ENCODE measurements around the gene SLC24A3.

Gene SLC24A3

DNA sequence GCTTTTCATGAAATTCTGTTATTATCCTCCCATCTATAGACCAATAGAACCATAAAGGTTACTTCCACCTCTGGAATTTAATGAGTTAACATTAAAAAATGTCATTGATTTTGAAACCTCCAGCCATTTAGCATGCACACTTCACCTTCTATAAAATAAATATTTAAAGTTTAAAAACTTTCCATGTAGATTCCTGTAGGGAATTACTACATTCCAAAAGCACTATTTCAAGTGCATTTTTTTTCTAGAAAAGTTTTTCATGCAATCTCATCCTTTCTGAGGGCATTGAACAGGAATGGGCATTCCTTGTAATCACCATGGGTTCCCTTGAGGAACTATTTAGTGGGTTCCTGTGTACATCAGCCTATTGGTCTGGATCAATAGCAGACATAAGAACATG, 291.8 kb downstream of the SLC24A3 start:
- Mint-ChIP-seq H3K4me3 (no peak overlapping the region), H3K9me3 (no peaks in the 10 kb centered on the region), H3K36me3 (ENCODE audit: low read depth) (no peaks in the 10 kb centered on the region), H3K27me3 (ENCODE audit: low read depth) (no peaks in the 10 kb centered on the region), H3K4me1 (peaks cover 41% of the 10 kb centered on the region), H3K27ac (no peak overlapping the region)
- TF ChIP-seq, protein P1, sequence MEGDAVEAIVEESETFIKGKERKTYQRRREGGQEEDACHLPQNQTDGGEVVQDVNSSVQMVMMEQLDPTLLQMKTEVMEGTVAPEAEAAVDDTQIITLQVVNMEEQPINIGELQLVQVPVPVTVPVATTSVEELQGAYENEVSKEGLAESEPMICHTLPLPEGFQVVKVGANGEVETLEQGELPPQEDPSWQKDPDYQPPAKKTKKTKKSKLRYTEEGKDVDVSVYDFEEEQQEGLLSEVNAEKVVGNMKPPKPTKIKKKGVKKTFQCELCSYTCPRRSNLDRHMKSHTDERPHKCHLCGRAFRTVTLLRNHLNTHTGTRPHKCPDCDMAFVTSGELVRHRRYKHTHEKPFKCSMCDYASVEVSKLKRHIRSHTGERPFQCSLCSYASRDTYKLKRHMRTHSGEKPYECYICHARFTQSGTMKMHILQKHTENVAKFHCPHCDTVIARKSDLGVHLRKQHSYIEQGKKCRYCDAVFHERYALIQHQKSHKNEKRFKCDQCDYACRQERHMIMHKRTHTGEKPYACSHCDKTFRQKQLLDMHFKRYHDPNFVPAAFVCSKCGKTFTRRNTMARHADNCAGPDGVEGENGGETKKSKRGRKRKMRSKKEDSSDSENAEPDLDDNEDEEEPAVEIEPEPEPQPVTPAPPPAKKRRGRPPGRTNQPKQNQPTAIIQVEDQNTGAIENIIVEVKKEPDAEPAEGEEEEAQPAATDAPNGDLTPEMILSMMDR (IDR thresholded peaks at IDR 0.05; ENCODE audit: unreplicated experiment in 3 of 3): no peak

DNA sequence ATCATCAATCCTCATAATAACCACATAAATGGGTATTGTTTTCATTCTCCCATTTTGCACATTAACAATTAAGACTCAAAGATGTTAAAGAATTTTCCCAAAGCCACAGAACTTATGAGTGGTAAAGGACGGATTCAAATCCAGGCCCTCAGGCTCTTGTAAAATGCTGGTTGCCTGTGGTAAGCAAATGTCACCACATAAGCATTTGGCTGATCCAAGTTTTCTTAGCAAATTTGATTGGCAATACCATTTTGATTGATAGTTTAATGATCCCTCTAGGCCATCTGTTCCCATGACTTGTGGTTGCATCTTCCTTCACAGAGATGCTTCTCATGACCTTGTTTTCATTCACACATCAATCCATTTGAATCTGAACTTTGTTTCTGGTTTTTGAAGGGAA, 293.6 kb downstream of the SLC24A3 start:
- H3K4me3 Mint-ChIP-seq: no peak overlapping the region
- TF ChIP-seq, protein P1 (IDR thresholded peaks at IDR 0.05; ENCODE audit: unreplicated experiment in 3 of 3): no peak
- H3K27ac Mint-ChIP-seq: no peak overlapping the region

DNA sequence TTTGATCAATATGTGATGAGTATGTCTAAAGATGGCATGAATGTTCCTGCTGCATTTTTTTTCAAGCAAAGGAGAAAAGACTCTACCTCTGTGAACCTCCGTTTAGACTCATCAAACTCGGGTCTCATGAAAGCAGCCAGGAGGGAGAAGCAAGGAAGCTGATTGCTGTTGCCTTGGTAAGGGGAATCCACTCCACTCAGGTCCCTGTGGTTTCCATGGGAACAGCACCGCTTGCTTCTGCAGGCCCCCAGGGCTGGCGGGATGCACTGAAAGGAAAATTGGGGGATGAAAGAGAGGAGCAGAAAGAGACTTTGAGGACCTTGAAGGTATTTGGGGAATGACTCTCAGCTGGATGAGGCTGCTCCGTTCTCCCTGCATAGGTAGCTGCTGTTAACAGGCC, 296.0 kb downstream of the SLC24A3 start:
- H3K9me3 Mint-ChIP-seq: no peaks in the 10 kb centered on the region

More for the DNA sequence above, 293.6 kb downstream of the SLC24A3 start:
- H3K4me1 Mint-ChIP-seq: peaks cover 40% of the 10 kb centered on the region
- no peaks in the 10 kb centered on the region for H3K9me3 Mint-ChIP-seq
- no peaks in the 10 kb centered on the region for H3K27me3 Mint-ChIP-seq (ENCODE audit: low read depth)
- no peaks in the 10 kb centered on the region for H3K36me3 Mint-ChIP-seq (ENCODE audit: low read depth)

DNA sequence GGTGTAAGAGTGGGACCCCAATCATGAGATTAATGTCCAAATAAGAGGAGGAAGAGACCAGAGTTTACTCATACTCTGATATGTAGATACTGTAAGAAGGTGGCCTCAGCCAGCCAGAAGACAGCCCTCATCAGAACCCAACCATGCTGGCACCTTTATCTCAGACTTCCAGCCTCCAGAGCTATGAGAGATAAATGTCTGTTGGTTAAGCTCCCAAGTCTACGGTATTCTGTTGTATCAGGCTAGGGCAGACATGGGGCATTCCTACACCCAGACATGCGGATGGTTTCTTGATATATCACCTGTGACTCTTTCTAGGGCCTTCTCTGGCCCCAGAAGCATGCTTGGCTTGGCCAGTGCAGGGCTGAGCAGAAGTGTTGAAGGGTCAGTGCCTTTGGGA, 298.2 kb downstream of the SLC24A3 start:
- Mint-ChIP-seq H3K4me3 (no peak overlapping the region), H3K27me3 (ENCODE audit: low read depth) (no peaks in the 10 kb centered on the region), H3K36me3 (ENCODE audit: low read depth) (no peaks in the 10 kb centered on the region), H3K9me3 (no peaks in the 10 kb centered on the region), H3K4me1 (peaks cover 21% of the 10 kb centered on the region), H3K27ac (no peak overlapping the region)
- TF ChIP-seq, protein P1 (IDR thresholded peaks at IDR 0.05; ENCODE audit: unreplicated experiment in 3 of 3): no peak

More for the DNA sequence above, 296.0 kb downstream of the SLC24A3 start:
- Mint-ChIP-seq H3K27ac (peak overlapping the region in 1 of 3 experiments; percentile 18), H3K4me3 (no peak overlapping the region), H3K27me3 (ENCODE audit: low read depth) (no peaks in the 10 kb centered on the region), H3K4me1 (peaks cover 26% of the 10 kb centered on the region), H3K36me3 (ENCODE audit: low read depth) (no peaks in the 10 kb centered on the region)
- TF ChIP-seq, protein P1 (IDR thresholded peaks at IDR 0.05; ENCODE audit: unreplicated experiment in 3 of 3): no peak

DNA sequence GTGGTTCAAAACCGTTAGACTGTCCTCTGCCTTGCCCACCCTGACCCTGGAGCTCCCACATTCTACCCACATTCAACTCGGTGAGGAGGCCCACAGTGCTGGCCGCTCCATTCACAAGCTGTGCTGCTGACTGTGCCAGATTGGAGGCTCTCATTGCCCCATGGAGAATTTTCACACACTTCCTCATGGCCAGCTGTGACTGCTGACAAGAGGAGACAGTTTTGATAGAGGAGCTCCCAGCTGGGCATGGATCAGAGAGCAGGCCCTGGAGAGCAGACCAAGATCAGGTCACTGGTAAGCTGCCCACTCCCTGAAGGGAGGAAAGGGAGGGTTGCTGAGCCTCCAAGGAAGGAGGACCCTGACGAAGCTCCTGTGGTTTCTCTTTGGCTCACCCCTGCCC, 299.5 kb downstream of the SLC24A3 start:
- TF ChIP-seq, protein P1 (IDR thresholded peaks at IDR 0.05; ENCODE audit: unreplicated experiment in 3 of 3): no peak
- H3K9me3 Mint-ChIP-seq: no peaks in the 10 kb centered on the region
- no peak overlapping the region for H3K4me3 Mint-ChIP-seq
- H3K36me3 Mint-ChIP-seq (ENCODE audit: low read depth): no peaks in the 10 kb centered on the region
- H3K27ac Mint-ChIP-seq: no peak overlapping the region
- H3K27me3 Mint-ChIP-seq (ENCODE audit: low read depth): no peaks in the 10 kb centered on the region
- peaks cover 21% of the 10 kb centered on the region for H3K4me1 Mint-ChIP-seq

DNA sequence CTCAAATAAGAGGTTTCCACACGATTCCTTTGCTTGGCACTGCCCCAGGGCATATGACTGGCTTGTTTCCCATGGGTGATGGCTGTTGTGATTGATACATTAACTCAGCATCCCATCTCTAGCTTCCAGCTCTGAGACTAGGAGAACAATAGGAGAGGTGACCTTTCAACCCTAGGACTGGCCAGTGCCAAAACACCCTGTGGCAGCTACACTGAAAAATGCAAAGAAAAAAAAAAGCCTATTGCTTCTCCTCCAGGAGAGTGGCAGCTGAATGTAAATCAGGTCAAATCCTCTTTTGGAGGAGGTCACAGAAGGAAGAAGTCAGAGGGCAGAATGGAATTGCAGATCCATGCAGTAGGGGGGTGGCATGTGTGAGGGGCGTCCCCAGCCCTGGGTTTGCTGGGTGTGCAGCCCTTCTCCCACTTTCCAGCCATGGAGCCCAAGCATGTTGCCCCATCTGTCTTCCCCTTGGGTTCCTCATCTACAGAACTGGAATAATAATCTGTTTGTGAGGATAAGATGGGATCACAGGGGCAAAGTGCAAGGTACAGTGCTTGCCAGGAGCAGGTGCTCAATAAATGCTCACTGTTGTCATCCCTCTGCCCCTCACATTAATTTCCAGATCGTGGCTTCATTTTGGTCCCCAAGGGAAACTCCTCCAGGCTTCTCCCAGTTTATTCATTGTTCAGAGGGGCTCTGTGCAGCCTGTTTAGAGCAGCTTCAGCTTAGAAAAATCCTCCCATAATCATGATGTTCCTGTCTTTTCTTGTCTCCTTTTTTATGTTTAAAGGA, 300.6 kb downstream of the SLC24A3 start:
- Mint-ChIP-seq H3K9me3 (no peaks in the 10 kb centered on the region), H3K27ac (no peak overlapping the region), H3K36me3 (ENCODE audit: low read depth) (no peaks in the 10 kb centered on the region), H3K4me1 (peaks cover 17% of the 10 kb centered on the region), H3K27me3 (ENCODE audit: low read depth) (no peaks in the 10 kb centered on the region), H3K4me3 (no peak overlapping the region)
- TF ChIP-seq, protein P1 (IDR thresholded peaks at IDR 0.05; ENCODE audit: unreplicated experiment in 3 of 3): no peak

All from nephron (organoid).